ENCODE data around the gene FTO.

The FTO gene

GRCh38 chr16:53998024-53998810 is 294.3 kb downstream of the FTO start:
- Histone ChIP-seq H3K9me3 (ENCODE audit: control insufficient read depth, low read length) (no peaks in the 10 kb centered on the region), H3K4me2 (ENCODE audit: low read length) (no peak overlapping the region), H3K27ac (no peak overlapping the region), H2AFZ (no peak overlapping the region), H3K36me3 (ENCODE audit: control insufficient read depth, insufficient read depth, low read length) (no peaks in the 10 kb centered on the region), H3K4me1 (peaks cover 6% of the 10 kb centered on the region), H3K79me2 (no peaks in the 10 kb centered on the region), H3K9ac (no peak overlapping the region), H3K4me3 (ENCODE audit: low read depth, low read length) (no peak overlapping the region), H3K27me3 (ENCODE audit: control insufficient read depth, insufficient read depth, low read length) (no peaks in the 10 kb centered on the region)
- TF ChIP-seq CTCF (IDR thresholded peaks at IDR 0.05), result no peak

- no peaks in the 10 kb centered on the region for H3K27me3 ChIP-seq (ENCODE audit: control insufficient read depth, insufficient read depth, low read length)
- no peak overlapping the region for H3K9ac ChIP-seq
- no peaks in the 10 kb centered on the region for H3K79me2 ChIP-seq
- no peak overlapping the region for H3K4me2 ChIP-seq (ENCODE audit: low read length)
- no peak overlapping the region for H2AFZ ChIP-seq
- H3K4me1 ChIP-seq, result peaks cover 6% of the 10 kb centered on the region
- TF ChIP-seq CTCF (IDR thresholded peaks at IDR 0.05), result no peak
- H3K9me3 ChIP-seq (ENCODE audit: control insufficient read depth, low read length), result no peaks in the 10 kb centered on the region
- H3K4me3 ChIP-seq (ENCODE audit: low read depth, low read length), result no peak overlapping the region
- no peak overlapping the region for H3K27ac ChIP-seq
- no peaks in the 10 kb centered on the region for H3K36me3 ChIP-seq (ENCODE audit: control insufficient read depth, insufficient read depth, low read length)
These were observed 295.1 kb downstream of the FTO start for GRCh38 chr16:53998966-53999522.

GRCh38 chr16:53999841-54000240 is 295.9 kb downstream of the FTO start:
- H3K27me3 ChIP-seq (ENCODE audit: control insufficient read depth, insufficient read depth, low read length), result no peaks in the 10 kb centered on the region
- no peaks in the 10 kb centered on the region for H3K9me3 ChIP-seq (ENCODE audit: control insufficient read depth, low read length)
- no peak overlapping the region for H3K4me3 ChIP-seq (ENCODE audit: low read depth, low read length)
- H2AFZ ChIP-seq, result no peak overlapping the region
- H3K27ac ChIP-seq, result no peak overlapping the region
- no peak overlapping the region for H3K4me2 ChIP-seq (ENCODE audit: low read length)
- no peak overlapping the region for H3K9ac ChIP-seq
- no peaks in the 10 kb centered on the region for H3K79me2 ChIP-seq
- H3K4me1 ChIP-seq, result peaks cover 6% of the 10 kb centered on the region
- no peaks in the 10 kb centered on the region for H3K36me3 ChIP-seq (ENCODE audit: control insufficient read depth, insufficient read depth, low read length)
- TF ChIP-seq CTCF (IDR thresholded peaks at IDR 0.05), result no peak

GRCh38 chr16:54000361-54000760 is 296.4 kb downstream of the FTO start:
- Histone ChIP-seq H3K27ac (no peak overlapping the region), H3K4me1 (peaks cover 3% of the 10 kb centered on the region)
- TF ChIP-seq CTCF (IDR thresholded peaks at IDR 0.05), result no peak

GRCh38 chr16:54006693-54007092 is 302.7 kb downstream of the FTO start:
- Histone ChIP-seq H3K79me2 (no peaks in the 10 kb centered on the region), H3K9ac (no peak overlapping the region)
- TF ChIP-seq CTCF (IDR thresholded peaks at IDR 0.05), result no peak

More at GRCh38 chr16:54000361-54000760, 296.4 kb downstream of the FTO start:
- Histone ChIP-seq H3K9me3 (ENCODE audit: control insufficient read depth, low read length) (no peaks in the 10 kb centered on the region), H3K9ac (no peak overlapping the region), H3K4me3 (ENCODE audit: low read depth, low read length) (no peak overlapping the region), H3K79me2 (no peaks in the 10 kb centered on the region), H2AFZ (no peak overlapping the region), H3K4me2 (ENCODE audit: low read length) (no peak overlapping the region), H3K36me3 (ENCODE audit: control insufficient read depth, insufficient read depth, low read length) (no peaks in the 10 kb centered on the region), H3K27me3 (ENCODE audit: control insufficient read depth, insufficient read depth, low read length) (no peaks in the 10 kb centered on the region)

More at GRCh38 chr16:54006693-54007092, 302.7 kb downstream of the FTO start:
- no peaks in the 10 kb centered on the region for H3K36me3 ChIP-seq (ENCODE audit: control insufficient read depth, insufficient read depth, low read length)
- no peaks in the 10 kb centered on the region for H3K4me1 ChIP-seq
- no peak overlapping the region for H3K4me3 ChIP-seq (ENCODE audit: low read depth, low read length)
- no peak overlapping the region for H3K4me2 ChIP-seq (ENCODE audit: low read length)
- no peak overlapping the region for H2AFZ ChIP-seq
- H3K9me3 ChIP-seq (ENCODE audit: control insufficient read depth, low read length), result no peaks in the 10 kb centered on the region
- H3K27ac ChIP-seq, result no peak overlapping the region
- no peaks in the 10 kb centered on the region for H3K27me3 ChIP-seq (ENCODE audit: control insufficient read depth, insufficient read depth, low read length)

Measured in parathyroid adenoma (tissue), 2 donors.